ENCODE measurements around the gene TIMM17A. TPM values are rescaled to one million over a fixed set of nuclear protein-coding genes. Genes with fewer than 3 reads are reported as not detected.

Gene TIMM17A
- total and polyA plus RNA-seq, 10 donors = 20.8 to 38.3 (median 29.6) TPM

GRCh38 chr1:201985355-201985754 is 30.1 kb downstream of the TIMM17A start:
- Histone ChIP-seq H3K4me1 (peaks cover 12 to 44% (median 27%) of the 10 kb centered on the region in 6 donors), H3K27me3 (replicated peaks in 1 of 7) (no peaks in the 10 kb centered on the region), H3K36me3 (peaks cover 0 to 27% (median 18%) of the 10 kb centered on the region in 6 donors), H3K4me3 (no peak overlapping the region), H3K27ac (no peak overlapping the region), H3K9me3 (no peaks in the 10 kb centered on the region)
- intact Hi-C loops (cut with DNase I; ENCODE audit: low total_unique reads) = no loop called here
- no peak for DNase-seq
- no peak for TF ChIP-seq POLR2A (IDR thresholded peaks at IDR 0.05)
- no peak for TF ChIP-seq CTCF (IDR thresholded peaks at IDR 0.05 in 8 of 11, conservative IDR thresholded peaks at IDR 0.05 in 3 of 11)
- TF ChIP-seq POLR2AphosphoS5 (IDR thresholded peaks at IDR 0.05) = no peak
- 71 to 98% (median 97%) methylated on average over 2 of the region's 2 CpGs for WGBS, 5 donors

- TF ChIP-seq POLR2A (IDR thresholded peaks at IDR 0.05) (no peak), POLR2AphosphoS5 (IDR thresholded peaks at IDR 0.05) (no peak), CTCF (IDR thresholded peaks at IDR 0.05 in 8 of 11, conservative IDR thresholded peaks at IDR 0.05 in 3 of 11) (no peak)
- no peak overlapping the region for H3K27ac ChIP-seq
- intact Hi-C loops (cut with DNase I; ENCODE audit: low total_unique reads) = no loop called here
- H3K36me3 ChIP-seq = peaks cover 0 to 60% (median 45%) of the 10 kb centered on the region in 6 donors
- 80 to 95% (median 90%) methylated on average over 6 to 7 of the region's 7 CpGs for WGBS, 5 donors
- H3K4me3 ChIP-seq = no peak overlapping the region
- H3K9me3 ChIP-seq = no peaks in the 10 kb centered on the region
- H3K4me1 ChIP-seq = peaks cover 4 to 33% (median 19%) of the 10 kb centered on the region in 6 donors
- DNase-seq = peak; percentile 41
- no peaks in the 10 kb centered on the region for H3K27me3 ChIP-seq (replicated peaks in 1 of 7)
These were observed 33.3 kb downstream of the TIMM17A start for GRCh38 chr1:201988601-201989000.

- Histone ChIP-seq H3K9me3 (no peaks in the 10 kb centered on the region), H3K27ac (peak overlapping the region in 3 of 8 donors; percentile 25 to 43 (median 39)), H3K27me3 (replicated peaks in 1 of 7) (no peaks in the 10 kb centered on the region), H3K4me3 (no peak overlapping the region), H3K36me3 (peaks cover 0 to 69% (median 49%) of the 10 kb centered on the region in 6 donors), H3K4me1 (peaks cover 0 to 24% (median 10%) of the 10 kb centered on the region in 6 donors)
- TF ChIP-seq POLR2AphosphoS5 (IDR thresholded peaks at IDR 0.05) = no peak
- TF ChIP-seq POLR2A (IDR thresholded peaks at IDR 0.05) = no peak
- TF ChIP-seq CTCF (IDR thresholded peaks at IDR 0.05 in 8 of 11, conservative IDR thresholded peaks at IDR 0.05 in 3 of 11) = no peak
- WGBS, 5 donors = 91 to 95% (median 93%) methylated on average over 10 of the region's 10 CpGs
- intact Hi-C loops (cut with DNase I; ENCODE audit: low total_unique reads) = no loop called here
- peak; percentile 16 for DNase-seq
These were observed 34.2 kb downstream of the TIMM17A start for GRCh38 chr1:201989354-201990128.

- H3K27ac ChIP-seq = peak overlapping the region in 4 of 8 donors; percentile 25 to 43 (median 36)
- no peaks in the 10 kb centered on the region for H3K9me3 ChIP-seq
- intact Hi-C loops (cut with DNase I; ENCODE audit: low total_unique reads) = no loop called here
- no peak overlapping the region for H3K4me3 ChIP-seq
- 65 to 78% (median 73%) methylated on average over 6 of the region's 6 CpGs for WGBS, 5 donors
- H3K4me1 ChIP-seq = peaks cover 0 to 23% (median 5%) of the 10 kb centered on the region in 6 donors
- H3K27me3 ChIP-seq (replicated peaks in 1 of 7) = no peaks in the 10 kb centered on the region
- TF ChIP-seq POLR2AphosphoS5 (IDR thresholded peaks at IDR 0.05) (peak in 1 of 3 donors; percentile 11), CTCF (IDR thresholded peaks at IDR 0.05 in 8 of 11, conservative IDR thresholded peaks at IDR 0.05 in 3 of 11) (no peak), POLR2A (IDR thresholded peaks at IDR 0.05) (no peak)
- H3K36me3 ChIP-seq = peaks cover 0 to 78% (median 54%) of the 10 kb centered on the region in 6 donors
- DNase-seq = peak; percentile 38
These were observed 35.1 kb downstream of the TIMM17A start for GRCh38 chr1:201990427-201990826.

All from spleen (tissue), 11 donors.